OCI-LY7 (cell line): ENCODE results near the gene DSG2. TPM values are rescaled to one million over a fixed set of nuclear protein-coding genes. Genes with fewer than 3 reads are reported as not detected.

Source experiments
- BruUV-seq: library from RNA; stranded (reverse); fragments of 400-500 nt; replicated peaks from 2 replicates; lab custom pipeline; 2021; lab: Mats Ljungman, UMichigan
- CTCF ChIA-PET: fragments of 300-600 bp; sonication (Branson Sonifier 250); formaldehyde crosslinking; loops from one replicate; lab custom pipeline; 2022; ENCODE audit warnings: antibody characterized with exemption; ENCODE audit not compliant: unreplicated experiment; lab: Charles Lee
- POLR2A ChIA-PET: fragments of 300-600 bp; sonication (Branson Sonifier 250); formaldehyde crosslinking; loops from one replicate; lab custom pipeline; 2022; ENCODE audit warnings: antibody characterized with exemption; lab: Charles Lee
- DNase-seq: peaks from one replicate; pipeline ENCODE4 v3.0.0-alpha.2; 2015; ENCODE audit warnings: low spot score
- H2AFZ ChIP-seq: fragments of 200-600 bp; sonication (generic), shearing (Covaris generic); 2 replicates; pipeline ENCODE4 v1.6.1; 2014; ENCODE audit warnings: mild to moderate bottlenecking, antibody characterized with exemption, low read length, moderate library complexity
- H3K27ac ChIP-seq: fragments of 200-600 bp; sonication (generic); 2 replicates; pipeline ENCODE4 v1.5.1; 2014; ENCODE audit warnings: mixed run types, low read depth, mild to moderate bottlenecking, moderate library complexity, low read length, inconsistent platforms; ENCODE audit not compliant: poor library complexity, severe bottlenecking
- H3K36me3 ChIP-seq: fragments of 200-600 bp; sonication (generic); 2 replicates; pipeline ENCODE4 v1.6.1; 2014; ENCODE audit warnings: mild to moderate bottlenecking, antibody characterized with exemption, low read length, moderate library complexity, mixed read lengths; ENCODE audit not compliant: insufficient read depth
- H3K4me1 ChIP-seq: fragments of 200-600 bp; sonication (generic); 2 replicates; pipeline ENCODE4 v1.5.1; 2014; ENCODE audit warnings: mild to moderate bottlenecking, low read length; ENCODE audit not compliant: insufficient read depth, poor library complexity, severe bottlenecking
- H3K4me2 ChIP-seq: fragments of 200-600 bp; sonication (generic); 2 replicates; pipeline ENCODE4 v1.6.1; 2014; ENCODE audit warnings: mild to moderate bottlenecking, low read length
- H3K4me3 ChIP-seq: fragments of 200-600 bp; sonication (generic); 2 replicates; pipeline ENCODE4 v1.5.1; 2014; ENCODE audit warnings: mild to moderate bottlenecking, low read depth, low read length; ENCODE audit not compliant: poor library complexity, severe bottlenecking
- H3K79me2 ChIP-seq: fragments of 200-600 bp; sonication (generic); 2 replicates; pipeline ENCODE4 v1.6.1; 2016; ENCODE audit warnings: low read depth, mild to moderate bottlenecking, low read length, moderate library complexity, mixed read lengths; ENCODE audit not compliant: insufficient read depth
- H3K9me2 ChIP-seq: fragments of 200-600 bp; sonication (generic); 2 replicates; pipeline ENCODE4 v1.6.1; 2016; ENCODE audit warnings: mild to moderate bottlenecking, low read length, mixed read lengths; ENCODE audit not compliant: insufficient read depth
- H3K9me3 ChIP-seq: fragments of 200-600 bp; sonication (generic); 2 replicates; pipeline ENCODE4 v1.6.1; 2014; ENCODE audit warnings: mild to moderate bottlenecking, mixed run types, low read length, mixed read lengths
- H4K20me1 ChIP-seq: fragments of 200-600 bp; sonication (generic); 2 replicates; pipeline ENCODE4 v1.6.1; 2014; ENCODE audit warnings: mild to moderate bottlenecking, antibody characterized with exemption, low read length, moderate library complexity, mixed read lengths; ENCODE audit not compliant: insufficient read depth
- EZH2phosphoT487 ChIP-seq: fragments of 200-600 bp; sonication (generic); IDR thresholded peaks from 2 replicates; pipeline ENCODE4 v1.6.1; 2018; ENCODE audit warnings: low read depth, borderline replicate concordance, mild to moderate bottlenecking, mixed run types, antibody characterized with exemption, low read length, moderate library complexity, mixed read lengths
- intact Hi-C: fragments of 100-400 bp; cut with micrococcal nuclease; formaldehyde crosslinking; loops from one replicate; pipeline ENCODE4 v1.10.0; 2022; ENCODE audit not compliant: unreplicated experiment
- total RNA-seq, 2 experiments: library from RNA; depleted of rRNA in 1 of 2; stranded (reverse); fragments of >200 nt in 1 of 2; shearing (Covaris generic) in 1 of 2; gene quantifications; 2 replicates each; pipeline ENCODE4 v1.2.3, GENCODE V29; 2014 to 2022
- TF ChIP-seq, protein P1 (sequence below): fragments of 200-600 bp; sonication (generic); conservative IDR thresholded peaks from 2 replicates; pipeline ENCODE4 v1.5.1; 2014; ENCODE audit warnings: mild to moderate bottlenecking, antibody characterized with exemption, low read length, moderate library complexity, mixed read lengths

Gene DSG2
- total RNA-seq, 2 experiments from 2014 or later, result not detected

DNA sequence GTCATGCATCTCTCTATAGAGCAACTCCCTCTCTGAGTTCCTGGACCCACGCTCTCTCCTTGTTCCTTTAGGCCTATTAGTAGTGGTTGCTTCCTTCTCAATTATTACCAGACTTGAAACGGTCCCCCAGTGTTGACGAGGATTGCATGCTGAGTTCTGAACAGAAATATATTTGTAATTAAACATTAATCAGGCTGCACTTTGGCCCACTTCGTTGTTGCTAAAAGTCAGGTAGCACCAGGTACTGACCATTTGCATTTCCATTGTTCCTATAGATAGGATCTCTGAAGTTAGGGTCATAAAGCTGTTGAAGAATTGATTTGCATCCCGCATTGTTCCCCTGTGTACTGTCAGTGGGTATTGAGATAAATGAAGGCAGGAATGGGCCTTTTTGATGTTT, 56.8 kb downstream of the DSG2 start:
- no peaks in the 10 kb centered on the region for H3K9me2 ChIP-seq

DNA sequence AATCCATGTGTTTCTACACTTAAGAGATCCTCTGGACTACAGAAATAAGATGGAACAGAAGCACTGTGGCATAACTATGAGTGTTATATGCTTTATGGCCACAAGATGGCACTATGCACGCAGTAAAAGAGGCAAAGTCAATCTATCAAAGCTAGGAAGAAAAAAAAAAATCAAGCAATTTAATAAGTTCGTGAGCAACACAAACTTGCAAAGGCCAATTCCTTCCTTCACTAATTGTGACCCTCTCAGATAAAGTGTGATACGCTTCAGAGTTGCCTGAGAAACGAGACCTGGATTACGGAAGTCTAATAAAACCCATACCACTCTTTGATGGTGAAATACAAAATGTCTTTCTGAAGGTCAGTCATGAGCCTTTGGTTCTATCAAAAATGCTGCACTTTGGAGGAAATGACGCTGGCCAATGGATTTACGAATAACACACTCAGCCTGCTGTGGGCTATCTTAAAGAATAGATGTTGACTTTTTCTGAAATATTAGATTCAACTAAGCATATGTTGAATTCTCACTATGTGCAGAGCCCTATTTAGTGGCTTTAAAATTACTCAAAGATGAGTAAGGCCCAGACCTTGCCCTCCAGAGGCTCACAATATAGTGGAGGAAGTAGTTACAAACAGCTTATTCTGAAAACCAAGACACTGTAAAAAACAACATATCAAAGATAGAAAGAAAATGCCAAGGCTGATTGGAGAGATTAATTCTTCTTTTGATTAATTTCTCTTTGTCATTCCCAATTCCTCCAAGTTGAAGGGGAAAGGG, 58.2 kb downstream of the DSG2 start:
- peaks cover 8% of the 10 kb centered on the region for H3K4me1 ChIP-seq
- H3K4me3 ChIP-seq, result peak overlapping the region; percentile 12
- intact Hi-C loops, result loop anchor here (1.0 to 10.0 kb wide), 5 partner anchors 66 to 419 kb away; partner anchors contain the start of gene B4GALT6
- BruUV-seq, result no TSS peak
- ChIA-PET POLR2A (interaction anchor here (0.6 to 0.7 kb wide), 2 partner anchors 168 to 178 kb away, joined by 3 read pairs; no protein-coding TSS in a partner anchor), CTCF (no interaction called here)
- peak overlapping the region; percentile 45; the same call in 1 of the 2 replicates for H3K4me2 ChIP-seq
- peak overlapping the region; percentile 98 for H2AFZ ChIP-seq
- TF ChIP-seq EZH2phosphoT487, result no peak
- TF ChIP-seq, protein P1, sequence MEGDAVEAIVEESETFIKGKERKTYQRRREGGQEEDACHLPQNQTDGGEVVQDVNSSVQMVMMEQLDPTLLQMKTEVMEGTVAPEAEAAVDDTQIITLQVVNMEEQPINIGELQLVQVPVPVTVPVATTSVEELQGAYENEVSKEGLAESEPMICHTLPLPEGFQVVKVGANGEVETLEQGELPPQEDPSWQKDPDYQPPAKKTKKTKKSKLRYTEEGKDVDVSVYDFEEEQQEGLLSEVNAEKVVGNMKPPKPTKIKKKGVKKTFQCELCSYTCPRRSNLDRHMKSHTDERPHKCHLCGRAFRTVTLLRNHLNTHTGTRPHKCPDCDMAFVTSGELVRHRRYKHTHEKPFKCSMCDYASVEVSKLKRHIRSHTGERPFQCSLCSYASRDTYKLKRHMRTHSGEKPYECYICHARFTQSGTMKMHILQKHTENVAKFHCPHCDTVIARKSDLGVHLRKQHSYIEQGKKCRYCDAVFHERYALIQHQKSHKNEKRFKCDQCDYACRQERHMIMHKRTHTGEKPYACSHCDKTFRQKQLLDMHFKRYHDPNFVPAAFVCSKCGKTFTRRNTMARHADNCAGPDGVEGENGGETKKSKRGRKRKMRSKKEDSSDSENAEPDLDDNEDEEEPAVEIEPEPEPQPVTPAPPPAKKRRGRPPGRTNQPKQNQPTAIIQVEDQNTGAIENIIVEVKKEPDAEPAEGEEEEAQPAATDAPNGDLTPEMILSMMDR, result peak; percentile 86
- no peaks in the 10 kb centered on the region for H3K9me2 ChIP-seq
- peak overlapping the region; percentile 11 for H3K27ac ChIP-seq
- H3K79me2 ChIP-seq, result no peaks in the 10 kb centered on the region
- no peaks in the 10 kb centered on the region for H3K36me3 ChIP-seq
- no peaks in the 10 kb centered on the region for H3K9me3 ChIP-seq
- DNase-seq, result peak; percentile 69
- no peaks in the 10 kb centered on the region for H4K20me1 ChIP-seq

More for the DNA sequence above, 56.8 kb downstream of the DSG2 start:
- Histone ChIP-seq H3K9me3 (no peaks in the 10 kb centered on the region), H3K27ac (no peak overlapping the region), H4K20me1 (no peaks in the 10 kb centered on the region), H3K79me2 (no peaks in the 10 kb centered on the region), H3K4me3 (no peak overlapping the region), H2AFZ (no peak overlapping the region), H3K36me3 (no peaks in the 10 kb centered on the region), H3K4me2 (no peak overlapping the region), H3K4me1 (peaks cover 8% of the 10 kb centered on the region)
- DNase-seq, result no peak
- POLR2A ChIA-PET, result interaction anchor here (0.6 kb wide), 1 partner anchor 274 kb away, joined by 3 read pairs; no protein-coding TSS in a partner anchor
- BruUV-seq, result no TSS peak
- TF ChIP-seq, protein P1, result no peak
- no peak for TF ChIP-seq EZH2phosphoT487
- intact Hi-C loops, result loop anchor here (5.0 to 10.0 kb wide), 2 partner anchors 68 to 420 kb away; no protein-coding TSS in a partner anchor
- CTCF ChIA-PET, result interaction anchor here (0.6 kb wide), 1 partner anchor 42 kb away, joined by 3 read pairs; no protein-coding TSS in a partner anchor

- CTCF ChIA-PET, result no interaction called here
- H3K4me1 ChIP-seq, result peaks cover 8% of the 10 kb centered on the region
- H3K79me2 ChIP-seq, result no peaks in the 10 kb centered on the region
- no peak overlapping the region for H3K4me3 ChIP-seq
- TF ChIP-seq, protein P1, result no peak
- no peak for TF ChIP-seq EZH2phosphoT487
- H3K27ac ChIP-seq, result no peak overlapping the region
- no peaks in the 10 kb centered on the region for H4K20me1 ChIP-seq
- BruUV-seq, result no TSS peak
- no peaks in the 10 kb centered on the region for H3K9me3 ChIP-seq
- POLR2A ChIA-PET, result no interaction called here
- H3K9me2 ChIP-seq, result no peaks in the 10 kb centered on the region
- intact Hi-C loops, result loop anchor here (2.0 to 10.0 kb wide), 4 partner anchors 65 to 417 kb away; no protein-coding TSS in a partner anchor
- no peak overlapping the region for H3K4me2 ChIP-seq
- no peak overlapping the region for H2AFZ ChIP-seq
- DNase-seq, result no peak
- no peaks in the 10 kb centered on the region for H3K36me3 ChIP-seq
Observed at GRCh38 chr18:31557446-31557845, 59.5 kb downstream of the DSG2 start.
